SKM-1 (cell line): ENCODE results near the gene E2F2.
"Not testable (repeated sequence)": the region's sequence is repeated elsewhere in the genome, so short reads cannot be mapped to it uniquely, and the experiment has no call there.

ENCODE experiments used
- DNase-seq: peaks from one replicate; lab custom pipeline; 2025; ENCODE audit not compliant: unreplicated experiment; lab: John Stamatoyannopoulos, UW

The E2F2 gene

DNA sequence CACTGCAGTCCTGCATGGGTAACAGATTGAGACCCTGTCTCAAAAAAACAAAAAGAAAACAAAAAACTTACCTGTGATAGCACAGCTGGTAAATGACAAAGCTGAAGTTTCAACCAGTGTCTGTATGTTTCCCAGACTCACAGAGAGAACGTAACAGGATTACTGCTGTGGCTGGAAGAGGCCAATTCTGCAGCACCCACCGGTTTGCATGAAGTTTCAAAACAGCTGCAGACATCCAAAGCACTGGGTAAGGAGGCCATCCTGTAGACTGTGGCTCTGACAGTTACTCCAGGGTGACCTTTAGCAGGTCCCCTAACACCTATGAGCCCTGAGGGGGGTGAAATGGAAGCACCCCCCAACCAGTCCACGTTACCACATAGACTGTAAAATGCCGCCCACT is 20.8 kb upstream of the E2F2 start:
- DNase-seq = no peak

- DNase-seq = no peak
Observed at GRCh38 chr1:23548704-23549143, 17.7 kb upstream of the E2F2 start.

GRCh38 chr1:23546897-23547584 is 16.0 kb upstream of the E2F2 start:
- no peak for DNase-seq

DNA sequence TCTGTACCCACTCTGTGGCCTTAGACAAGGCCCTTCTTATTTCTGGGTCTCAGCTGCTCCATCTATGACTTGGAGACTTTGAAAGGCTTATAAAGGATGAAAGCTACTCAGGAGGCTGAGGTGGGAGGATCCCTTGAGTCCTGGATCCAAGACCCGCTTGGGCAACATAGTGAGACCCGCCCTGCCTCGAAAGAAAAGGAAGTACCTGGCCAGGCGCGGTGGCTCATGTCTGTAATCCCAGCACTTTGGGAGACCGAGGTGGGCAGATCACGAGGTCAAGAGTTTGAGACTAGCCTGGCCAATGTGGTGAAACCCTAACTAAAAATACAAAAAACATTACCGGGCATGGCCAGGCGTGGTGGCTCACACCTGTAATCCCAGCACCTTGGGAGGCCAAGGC is 14.8 kb upstream of the E2F2 start:
- DNase-seq = no peak

DNA sequence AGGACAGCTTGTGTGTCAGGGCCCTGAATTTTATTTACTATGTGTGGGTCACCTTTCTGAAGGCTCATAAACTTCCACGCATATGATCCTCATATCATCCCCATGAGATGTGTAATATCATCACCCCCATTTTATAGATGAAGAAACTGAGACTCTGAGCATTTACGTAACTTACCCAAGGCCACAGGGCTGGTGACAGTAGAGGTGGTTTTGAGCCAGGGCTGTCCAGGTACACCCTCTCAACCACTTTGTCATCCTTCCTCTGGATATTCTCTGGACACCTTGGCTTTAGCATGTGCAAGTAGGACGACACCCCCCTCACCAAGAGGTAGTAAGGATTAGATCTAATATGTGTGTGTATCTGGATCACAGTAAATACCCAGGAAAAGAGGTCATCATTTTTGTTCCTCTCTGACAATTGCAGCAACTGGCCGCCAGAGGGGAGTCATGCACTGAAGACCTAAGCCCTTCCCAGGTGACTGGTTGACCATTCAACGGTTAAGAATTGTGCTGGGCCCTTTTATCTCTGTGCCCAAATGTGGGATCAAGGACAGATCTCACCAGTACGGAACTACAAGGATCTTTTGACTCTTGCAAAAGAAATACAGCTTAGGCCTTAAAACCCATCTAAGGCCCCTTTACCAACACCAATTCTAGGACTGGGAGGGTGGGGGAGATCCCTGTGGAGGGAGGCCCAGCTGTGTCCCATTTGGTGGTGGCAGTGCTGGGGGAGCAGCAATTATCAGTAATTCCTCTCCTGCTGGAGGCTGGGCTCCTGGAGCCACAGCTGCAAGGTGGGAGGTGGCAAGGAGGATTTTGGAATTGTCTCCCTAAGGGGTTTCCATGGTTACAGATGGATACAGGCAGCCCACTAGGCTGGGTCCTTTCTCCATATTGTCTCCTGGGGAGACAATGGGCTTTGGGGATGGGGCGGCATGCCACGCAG is 13.7 kb upstream of the E2F2 start:
- peak; percentile 67 for DNase-seq

DNA sequence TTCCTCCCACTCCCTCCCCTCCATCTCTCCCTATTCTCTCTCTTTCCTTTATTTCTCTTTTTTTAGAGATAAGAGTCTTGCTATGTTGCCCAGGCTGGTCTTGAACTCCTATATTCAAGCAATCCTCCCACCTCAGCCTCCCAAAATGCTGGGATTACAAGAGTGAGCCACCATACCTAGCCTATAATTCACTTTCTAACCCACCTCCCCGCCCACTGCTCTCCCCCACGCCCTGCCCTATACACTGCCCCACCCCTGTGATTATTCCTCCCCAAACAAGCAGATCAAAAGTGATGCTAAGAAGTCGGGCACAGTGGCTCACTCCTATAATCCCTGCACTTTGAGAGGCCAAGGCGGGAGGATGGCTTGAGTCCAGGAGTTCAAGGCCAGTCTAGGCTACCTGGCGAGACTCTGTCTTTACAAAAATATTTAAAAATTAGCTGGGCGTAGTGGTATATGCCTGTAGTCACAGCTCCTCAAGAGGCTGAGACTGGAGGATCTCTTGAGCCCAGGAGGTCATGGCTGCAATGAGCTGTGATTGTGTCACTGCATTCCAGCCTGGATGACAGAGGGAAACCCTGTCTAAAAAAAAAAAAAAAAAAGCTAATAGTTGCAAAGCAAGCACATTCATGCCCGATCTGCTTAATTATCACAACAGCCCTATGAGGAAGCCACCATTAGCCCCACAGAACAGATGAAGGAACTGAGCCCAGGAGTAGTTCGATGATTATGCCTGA is 12.8 kb upstream of the E2F2 start:
- no peak for DNase-seq

DNA sequence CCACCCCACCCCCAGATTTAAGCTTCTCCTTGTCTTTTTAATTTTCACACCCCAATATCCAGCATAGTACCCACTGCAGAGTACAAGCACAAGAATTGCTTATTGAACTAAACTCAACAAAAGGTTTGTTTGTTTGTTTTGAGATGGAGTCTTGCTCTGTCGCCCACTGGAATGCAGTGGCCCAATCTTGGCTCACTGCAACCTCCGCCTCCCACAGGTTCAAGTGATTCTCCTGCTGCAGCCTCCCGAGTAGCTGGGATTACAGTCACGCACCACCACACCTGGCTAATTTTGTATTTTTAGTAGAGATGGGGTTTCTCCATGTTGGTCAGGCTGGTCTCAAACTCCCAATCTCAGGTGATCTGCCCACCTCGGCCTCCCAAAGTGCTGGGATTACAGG is 11.9 kb upstream of the E2F2 start:
- DNase-seq = not testable (repeated sequence)

- peak; percentile 53 for DNase-seq
Observed at GRCh38 chr1:23539698-23540266, 8.7 kb upstream of the E2F2 start.

DNA sequence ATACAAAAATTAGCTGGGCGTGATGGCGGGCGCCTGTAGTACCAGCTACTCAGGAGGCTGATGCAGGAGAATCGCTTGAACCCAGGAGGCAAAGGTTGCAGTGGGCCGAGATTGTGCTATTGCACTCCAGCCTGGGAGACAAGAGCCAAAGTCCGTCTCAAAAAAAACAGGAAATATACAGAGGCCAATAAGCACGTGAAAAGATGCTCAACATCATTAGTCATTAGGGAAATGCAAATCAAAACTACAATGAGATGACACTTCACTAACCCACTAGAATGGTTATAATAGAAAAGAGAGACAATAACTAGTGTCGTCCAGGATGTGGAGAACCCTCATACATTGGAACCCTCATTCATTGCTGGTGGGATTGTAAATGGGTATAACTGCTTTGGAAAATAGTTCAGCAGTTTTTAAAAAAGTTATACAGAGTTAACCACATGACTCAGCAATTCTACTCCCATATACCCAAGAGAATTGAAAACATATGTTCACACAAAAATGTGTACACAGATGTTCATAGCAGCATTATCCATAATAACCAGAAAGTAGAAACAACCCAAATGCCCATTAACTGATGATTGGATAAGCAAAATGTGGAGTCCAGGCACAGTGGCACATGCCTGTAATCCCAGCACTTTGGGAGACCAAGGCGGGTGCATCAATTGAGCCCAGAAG is 6.4 kb upstream of the E2F2 start:
- no peak for DNase-seq

GRCh38 chr1:23533246-23534023 is 2.4 kb upstream of the E2F2 start:
- DNase-seq = peak; percentile 34

DNA sequence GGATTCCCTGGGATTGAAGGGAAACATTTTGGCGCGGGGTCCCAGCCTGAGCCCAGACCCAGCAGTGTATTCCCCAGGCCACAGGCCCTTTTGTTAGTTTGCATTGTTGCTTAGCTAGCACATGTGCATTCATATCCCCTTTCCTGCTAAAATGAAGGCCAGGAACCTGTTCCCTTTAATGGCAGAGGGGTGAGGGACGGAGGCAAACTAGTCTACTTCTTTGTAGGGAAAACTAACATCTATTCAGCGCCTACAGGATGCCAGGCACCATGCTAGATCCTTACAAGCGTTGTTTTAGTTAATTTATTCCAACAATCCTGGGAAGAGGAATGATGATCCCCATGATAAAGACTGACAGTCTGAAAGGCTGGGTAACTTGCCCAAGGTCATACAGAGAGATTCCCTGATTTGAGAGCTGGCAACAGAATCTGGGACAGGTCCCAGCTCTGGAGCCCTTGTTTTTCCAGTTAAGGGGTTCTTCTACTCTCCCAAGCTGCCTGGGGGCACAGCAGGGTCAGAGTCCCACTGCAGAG is 595 bp upstream of the E2F2 start:
- DNase-seq = no peak

DNA sequence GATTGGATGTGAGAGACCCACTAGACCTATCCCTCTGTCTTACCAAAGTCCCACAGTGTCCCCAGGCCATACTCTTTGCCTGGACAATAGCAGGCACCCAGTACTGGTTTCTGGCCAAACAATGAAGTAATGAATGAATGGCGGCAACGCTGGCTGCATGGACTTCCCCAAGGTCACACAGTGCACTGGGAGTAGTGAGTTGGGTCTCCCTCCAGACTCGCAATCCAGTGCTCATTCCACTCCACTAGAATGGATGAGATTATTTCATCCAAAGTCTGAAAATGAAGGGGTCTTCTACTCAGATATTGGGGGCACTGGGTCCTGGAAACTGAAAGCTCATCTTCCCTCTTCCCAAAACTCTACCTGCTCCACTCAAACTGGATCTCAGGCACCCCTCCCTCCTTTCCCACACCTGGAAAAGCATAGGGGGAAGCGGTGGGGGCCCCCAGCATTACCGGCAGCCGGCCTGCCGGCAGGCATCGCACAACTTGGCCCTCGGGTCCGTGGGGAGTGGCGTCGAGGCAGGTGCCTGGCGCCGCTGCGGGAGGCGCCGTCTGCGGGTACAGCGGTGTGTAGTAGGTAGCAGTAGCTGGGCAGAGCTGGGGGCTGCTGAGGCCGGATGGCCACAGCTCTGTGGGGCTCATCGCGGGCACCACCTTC is 816 bp downstream of the E2F2 start:
- DNase-seq = no peak

DNA sequence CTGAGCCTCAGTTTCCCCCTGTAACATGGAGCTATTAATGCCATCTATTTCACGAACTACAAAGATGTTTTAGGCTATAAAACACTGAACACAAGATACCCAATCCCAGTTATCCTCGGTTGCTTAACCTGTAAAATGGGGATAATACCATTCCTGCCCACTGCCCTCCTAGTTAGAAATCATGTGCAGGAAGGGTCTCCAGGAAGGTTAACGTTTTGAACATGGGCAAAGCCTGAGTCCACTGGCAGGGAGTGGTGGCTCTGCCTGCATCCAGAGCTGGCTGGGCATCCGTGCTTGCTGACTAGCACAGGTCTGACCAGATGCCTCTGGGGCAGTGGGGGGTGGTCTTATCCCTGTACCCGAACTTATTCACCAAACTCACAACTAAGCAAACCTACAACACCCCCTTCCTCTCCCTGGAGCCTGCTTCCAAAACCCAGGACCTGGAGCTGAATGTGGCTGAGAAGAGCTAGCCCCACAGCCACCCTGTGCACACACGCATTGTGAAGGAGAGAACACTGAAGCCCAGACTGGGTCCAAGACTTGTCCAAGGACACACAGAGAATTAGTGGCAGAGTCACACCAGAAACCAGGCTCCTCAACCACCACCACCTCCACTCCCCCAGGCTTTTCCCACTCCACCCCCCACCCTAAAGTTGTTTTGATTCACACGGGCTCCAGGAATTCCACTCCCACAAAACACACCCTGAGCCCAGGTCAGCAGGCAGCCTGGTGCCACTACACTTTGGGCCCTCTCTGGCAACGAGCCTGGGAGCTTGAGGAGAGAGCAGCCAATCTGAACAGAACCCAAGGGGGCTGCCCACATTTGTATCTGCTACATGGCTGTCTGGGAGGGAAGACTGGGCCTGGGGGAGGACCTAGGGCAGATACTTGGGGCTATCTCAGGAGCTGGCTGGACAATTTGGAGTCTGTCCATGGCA is 1.6 kb downstream of the E2F2 start:
- DNase-seq = no peak

GRCh38 chr1:23528250-23528978 is 2.6 kb downstream of the E2F2 start:
- no peak for DNase-seq

- DNase-seq = no peak
Observed at GRCh38 chr1:23527900-23528249, 3.2 kb downstream of the E2F2 start.

GRCh38 chr1:23527366-23527765 is 3.7 kb downstream of the E2F2 start:
- DNase-seq = no peak

- DNase-seq = no peak
Observed at GRCh38 chr1:23526329-23527041, 4.5 kb downstream of the E2F2 start.
